Measurements from ENCODE around the gene PALD1.

The PALD1 gene

DNA sequence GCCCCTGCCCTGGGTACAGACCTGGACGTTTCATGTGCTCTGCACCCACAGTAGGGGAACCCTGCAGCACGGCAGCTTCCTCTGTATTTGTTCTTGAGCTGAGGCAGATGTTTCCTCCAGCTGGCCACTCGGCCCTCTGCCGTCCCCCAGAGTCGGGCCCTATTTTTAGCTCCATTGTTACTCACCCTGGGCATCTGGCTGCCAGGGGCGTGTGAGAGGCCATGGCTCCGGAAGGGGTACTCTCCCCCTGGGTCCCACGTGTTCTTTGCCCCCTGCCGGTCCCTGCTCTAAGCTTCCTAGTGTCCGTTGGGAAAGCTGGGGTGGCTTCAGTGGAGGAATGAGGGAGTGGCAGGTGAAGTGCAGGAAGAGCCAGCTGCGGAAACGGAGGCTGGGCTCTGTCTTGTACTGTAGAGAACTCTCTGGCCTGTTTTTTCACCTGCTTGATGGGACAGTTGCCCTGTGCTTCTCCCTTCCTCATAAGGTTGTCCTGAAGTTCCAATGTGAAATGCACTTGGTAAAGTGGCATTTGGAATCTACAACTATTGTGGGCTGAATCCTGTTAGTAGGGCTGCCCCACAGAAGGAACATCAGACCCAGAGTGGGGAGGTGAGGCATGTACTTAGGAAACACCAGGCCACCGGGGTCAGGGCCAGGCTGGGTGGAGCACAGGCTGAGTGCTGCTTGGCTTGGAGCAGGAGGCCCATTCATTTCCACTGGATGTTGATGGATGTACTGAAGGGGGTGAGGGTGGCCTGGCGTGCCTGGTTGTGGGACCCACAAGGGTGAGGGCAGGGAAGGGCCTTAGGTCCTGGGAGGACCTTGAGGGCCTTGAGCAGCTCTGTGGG, 30.6 kb downstream of the PALD1 start:
- no peak for DNase-seq

DNA sequence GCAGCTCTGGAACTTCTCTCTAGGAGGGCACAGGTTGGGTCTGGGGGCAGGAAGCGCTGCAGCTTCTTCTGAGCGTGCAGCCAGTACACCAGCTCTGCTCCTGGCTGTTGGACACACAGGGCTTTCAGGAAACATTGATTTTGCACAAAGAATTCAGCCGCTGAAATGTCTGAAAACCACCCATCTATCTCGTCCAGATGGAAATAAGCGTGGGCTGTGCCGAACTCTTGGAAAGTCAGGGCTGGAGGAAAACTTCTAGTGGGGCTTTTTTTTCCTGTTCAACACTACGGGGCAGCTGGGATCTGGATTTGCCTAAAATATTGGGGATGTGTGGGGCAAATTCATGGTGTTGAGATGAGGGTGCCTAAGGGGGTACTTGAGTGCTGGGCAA, 31.2 kb downstream of the PALD1 start:
- no peak for DNase-seq

DNA sequence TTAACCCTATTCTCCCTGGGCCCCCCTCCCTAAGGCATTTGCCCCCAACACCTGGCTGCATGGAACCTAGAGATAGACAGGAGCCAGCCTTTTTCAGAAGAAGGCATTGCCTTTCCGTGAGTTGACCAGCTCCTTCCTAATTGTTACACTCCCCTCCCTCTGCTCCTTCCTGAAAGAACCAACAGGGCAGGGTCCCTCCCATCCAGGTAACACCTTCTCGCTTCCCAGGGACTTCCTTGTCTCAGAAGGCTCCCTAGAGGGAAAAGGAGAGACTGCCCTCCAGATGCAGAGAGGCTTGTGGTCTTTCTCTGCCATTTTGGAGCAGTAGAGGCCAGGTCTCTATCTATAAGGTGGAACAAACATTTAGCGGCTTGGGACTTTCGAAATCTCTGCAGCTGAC, 31.9 kb downstream of the PALD1 start:
- DNase-seq = no peak

GRCh38 chr10:70510904-70511303, 32.3 kb downstream of the PALD1 start:
- no peak for DNase-seq

- DNase-seq = no peak
Observed at GRCh38 chr10:70512149-70512639, 33.6 kb downstream of the PALD1 start.

DNA sequence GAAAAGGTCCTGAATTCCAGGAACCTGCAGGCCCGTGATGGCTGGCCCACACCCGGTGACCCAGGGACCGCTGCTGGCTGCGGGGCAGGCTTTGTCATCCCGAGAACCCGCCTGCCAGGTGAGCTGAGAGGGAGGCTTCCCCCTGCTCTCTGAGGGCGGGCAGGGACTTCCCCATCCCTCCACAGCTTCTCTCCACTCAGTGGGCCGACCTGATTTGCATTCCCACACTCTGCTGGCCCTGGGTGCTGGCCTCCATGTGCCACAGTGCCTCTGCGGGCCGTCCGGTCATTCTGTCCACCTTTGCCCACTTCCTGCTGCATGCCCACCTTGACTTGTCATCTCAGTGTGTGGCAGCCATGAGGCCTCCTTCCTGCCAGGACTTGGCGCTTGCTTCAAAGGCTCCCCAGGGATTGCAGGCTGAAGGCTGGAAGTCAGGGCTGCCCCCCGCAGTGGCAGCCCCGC, 35.3 kb downstream of the PALD1 start:
- DNase-seq = no peak

GRCh38 chr10:70514591-70514990, 36.0 kb downstream of the PALD1 start:
- DNase-seq = no peak

- no peak for DNase-seq
Observed at GRCh38 chr10:70515035-70515667, 36.6 kb downstream of the PALD1 start.

- DNase-seq = no peak
Observed at GRCh38 chr10:70518695-70519094, 40.1 kb downstream of the PALD1 start.

GRCh38 chr10:70523057-70523456, 44.5 kb downstream of the PALD1 start:
- no peak for DNase-seq

DNA sequence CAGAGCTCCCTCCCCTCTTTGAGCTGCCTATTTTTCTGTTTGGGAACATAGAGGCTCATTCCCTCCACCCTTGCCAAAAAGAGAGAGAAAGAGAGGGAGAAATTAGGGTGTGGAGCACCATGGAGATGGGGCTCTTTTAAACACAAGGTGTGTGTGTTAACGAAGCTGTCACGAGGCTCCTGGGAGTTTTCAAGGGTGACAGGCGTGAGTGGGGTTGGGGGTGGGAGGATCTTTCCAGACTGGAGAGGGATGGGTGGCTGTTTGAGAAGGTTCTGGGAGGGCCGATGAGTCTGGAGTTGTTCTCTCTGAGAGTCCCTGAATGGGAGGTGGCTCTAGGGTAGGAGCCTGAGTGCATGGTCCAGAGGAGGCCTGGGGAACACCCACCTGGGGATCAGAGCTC, 45.0 kb downstream of the PALD1 start:
- no peak for DNase-seq

- DNase-seq = no peak
Observed at GRCh38 chr10:70528314-70528713, 49.7 kb downstream of the PALD1 start.

GRCh38 chr10:70528741-70529362, 50.3 kb downstream of the PALD1 start:
- DNase-seq = peak; percentile 11

GRCh38 chr10:70529848-70530247, 51.3 kb downstream of the PALD1 start:
- DNase-seq = no peak

DNA sequence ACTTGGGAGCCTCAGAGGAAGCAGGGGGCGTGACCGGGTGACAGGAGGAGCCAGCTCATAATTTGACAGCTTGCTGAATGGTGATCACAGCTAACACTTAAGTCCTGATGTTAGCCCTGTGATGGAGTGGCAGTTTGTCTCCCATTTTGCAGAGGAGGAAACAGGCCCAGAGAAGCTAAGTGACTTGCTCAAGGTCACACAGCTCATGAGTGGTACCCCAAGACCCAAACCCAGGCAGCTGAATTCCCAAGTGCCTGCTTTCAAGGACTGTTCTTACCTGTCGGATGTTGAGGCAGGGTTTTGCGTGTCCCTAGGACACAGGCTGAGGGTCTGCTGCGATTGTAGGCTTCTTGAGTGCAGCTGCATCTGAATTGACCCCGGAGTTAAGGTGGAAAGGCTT, 51.7 kb downstream of the PALD1 start:
- DNase-seq = no peak

DNA sequence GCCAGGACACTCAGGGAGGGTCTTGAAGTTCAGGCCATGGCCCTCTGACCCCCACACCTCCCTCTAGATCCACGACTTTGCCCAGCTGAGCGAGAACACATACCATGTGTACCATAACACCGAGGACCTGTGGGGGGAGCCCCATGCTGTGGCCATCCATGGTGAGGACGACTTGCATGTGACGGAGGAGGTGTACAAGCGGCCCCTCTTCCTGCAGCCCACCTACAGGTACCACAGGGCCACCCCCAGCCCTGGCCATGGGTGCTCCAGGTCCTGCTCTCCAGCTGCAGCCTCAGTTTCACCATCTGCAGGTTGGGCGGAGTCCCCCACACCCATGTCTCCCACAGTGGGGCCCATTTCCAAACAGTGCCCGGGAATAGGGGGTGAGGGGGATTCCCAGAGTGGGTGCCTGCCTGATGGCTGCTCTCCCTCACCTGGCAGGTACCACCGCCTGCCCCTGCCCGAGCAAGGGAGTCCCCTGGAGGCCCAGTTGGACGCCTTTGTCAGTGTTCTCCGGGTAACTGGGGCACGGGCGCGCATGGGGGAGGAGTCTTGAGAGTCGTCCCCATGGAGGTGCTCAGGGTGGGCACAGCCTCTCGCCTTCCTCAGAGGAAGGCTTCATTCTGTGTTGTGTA, 54.1 kb downstream of the PALD1 start:
- DNase-seq = no peak

GRCh38 chr10:70533189-70533558, 54.6 kb downstream of the PALD1 start:
- DNase-seq = no peak

- no peak for DNase-seq
Observed at GRCh38 chr10:70534281-70534680, 55.7 kb downstream of the PALD1 start.

- DNase-seq = no peak
Observed at GRCh38 chr10:70535001-70535400, 56.4 kb downstream of the PALD1 start.

GRCh38 chr10:70535451-70535850, 56.9 kb downstream of the PALD1 start:
- no peak for DNase-seq

DNA sequence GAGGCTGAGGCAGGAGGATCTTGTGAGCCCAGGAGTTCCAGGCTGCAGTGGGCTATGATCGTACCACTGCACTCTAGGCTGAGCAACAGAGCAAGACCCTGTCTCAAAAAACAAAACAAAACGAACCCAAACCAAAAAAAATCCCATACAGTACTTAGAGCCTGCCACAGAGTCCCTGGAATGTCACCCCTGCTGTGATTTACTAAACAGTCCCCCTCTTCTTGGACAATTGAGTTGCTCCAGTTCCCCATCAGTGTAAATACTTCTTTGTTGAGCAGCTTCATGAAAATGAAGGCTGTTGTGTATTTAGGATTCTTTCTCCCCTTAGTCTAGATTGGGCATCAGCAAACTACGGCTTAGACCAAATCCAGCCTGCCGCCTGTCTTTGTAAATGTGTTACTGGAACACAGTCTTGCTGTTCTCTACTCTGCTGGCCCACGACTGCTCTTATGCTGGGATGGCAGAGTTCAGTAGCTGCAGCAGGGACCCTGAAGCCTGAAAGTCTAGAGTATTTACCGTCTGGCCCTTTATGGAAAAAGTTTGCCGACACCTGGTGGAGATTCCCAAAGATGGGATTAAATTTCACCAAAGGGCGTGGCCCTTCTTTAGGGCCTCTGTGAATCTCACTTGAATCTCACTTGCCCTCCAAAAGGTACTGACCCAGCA, 57.8 kb downstream of the PALD1 start:
- DNase-seq = no peak

DNA sequence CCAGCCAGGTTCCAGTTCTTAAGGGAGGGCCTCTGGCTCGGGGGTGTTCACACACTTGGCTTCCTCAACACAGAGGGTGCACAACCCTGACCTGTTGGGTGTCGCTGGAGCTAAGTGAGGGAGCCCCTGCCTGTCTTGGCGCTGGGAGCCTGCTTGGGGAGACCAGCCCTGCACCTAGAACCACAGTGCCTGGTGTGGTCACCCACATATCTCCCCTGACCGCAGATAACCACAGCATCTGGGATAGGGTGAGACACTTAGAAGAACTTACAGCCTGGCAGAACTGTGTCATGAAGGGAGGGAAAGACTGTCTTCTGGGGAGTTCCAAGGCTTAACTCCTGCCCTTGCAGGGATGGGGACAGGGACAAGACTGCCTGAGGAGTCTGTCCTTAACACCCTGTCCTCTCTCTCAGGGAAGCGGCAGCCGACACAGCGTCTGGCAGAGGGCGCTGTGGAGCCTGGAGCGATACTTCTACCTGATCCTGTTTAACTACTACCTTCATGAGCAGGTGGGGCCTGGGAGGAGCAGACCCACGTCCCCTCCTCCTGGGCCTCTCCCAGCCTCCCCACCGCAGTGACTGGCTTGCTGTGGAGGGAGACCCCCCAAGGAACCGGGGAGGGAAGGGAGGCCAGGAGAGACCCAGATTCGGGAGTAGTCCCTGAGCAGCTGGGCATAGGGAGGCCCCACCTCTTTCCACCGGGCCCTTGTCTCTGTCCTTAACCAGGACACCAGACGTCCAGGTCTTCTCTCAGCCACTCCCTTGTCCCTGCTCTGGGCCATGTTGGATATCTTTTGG, 59.0 kb downstream of the PALD1 start:
- DNase-seq = no peak
